ENCODE measurements around the gene LDLRAD2. TPM values are rescaled to one million over a fixed set of nuclear protein-coding genes. Genes with fewer than 3 reads are reported as not detected.

Gene LDLRAD2
- total and polyA plus RNA-seq, 2 of the 4 experiments (the other 2 are of a cell fraction) = 0.05 TPM; not detected in 1

- Histone ChIP-seq H2AK9ac (replicated peaks; ENCODE audit: low read depth, low read length, poor library complexity) (no peak overlapping the region), H3K4me2 (ENCODE audit: low read depth, low read length) (no peak overlapping the region), H3K27me3 (ENCODE audit: control insufficient read depth, insufficient read depth, low read length) (no peaks in the 10 kb centered on the region), H2AFZ (replicated peaks; ENCODE audit: low read length, poor library complexity) (no peak overlapping the region), H4K91ac (ENCODE audit: insufficient read depth, low read depth, low read length) (no peak overlapping the region), H3K79me1 (ENCODE audit: low read depth in 1 of 2, low read length in 2 of 2) (peaks cover 52 to 89% of the 10 kb centered on the region in 2 experiments), H3K18ac (ENCODE audit: low read depth, low read length) (no peak overlapping the region), H3K4ac (ENCODE audit: low read depth, low read length) (0 out of 2 replicates have a peak overlapping the region, but pooled peaks have one; percentile 7), H4K8ac (ENCODE audit: low read depth in 2 of 2, low read length in 2 of 2) (no peak overlapping the region), H3K23ac (ENCODE audit: low read depth, low read length) (0 out of 2 replicates have a peak overlapping the region, but pooled peaks have one; percentile 10), H3K4me3 (ENCODE audit: insufficient read depth, low read depth, low read length) (no peak overlapping the region), H3K36me3 (ENCODE audit: control insufficient read depth, insufficient read depth, low read length) (no peaks in the 10 kb centered on the region), H3K14ac (replicated peaks; ENCODE audit: low read depth, low read length) (no peak overlapping the region), H3K9me1 (ENCODE audit: insufficient read depth, low read length) (peaks cover 27% of the 10 kb centered on the region), H4K20me1 (ENCODE audit: insufficient read depth, low read length) (peaks cover 91% of the 10 kb centered on the region), H3K56ac (ENCODE audit: extremely low read depth, insufficient read depth, low read length) (no peak overlapping the region), H3K9ac (ENCODE audit: low read depth, low read length) (no peak overlapping the region), H3K4me1 (ENCODE audit: control insufficient read depth, insufficient read depth, low read length) (peaks cover 12% of the 10 kb centered on the region), H3K9me3 (ENCODE audit: control insufficient read depth, insufficient read depth, low read length) (no peaks in the 10 kb centered on the region), H2AK5ac (ENCODE audit: low read depth, low read length) (peak overlapping the region; percentile 78; the same call in 1 of the 2 replicates), H3K27ac (ENCODE audit: insufficient read depth, low read length) (no peak overlapping the region; the same call in 1 of the 2 replicates), H2BK20ac (ENCODE audit: low read depth, low read length) (peak overlapping the region; percentile 44; the same call in 1 of the 2 replicates), H2BK15ac (ENCODE audit: low read depth, low read length) (no peak overlapping the region), H4K5ac (ENCODE audit: low read depth, low read length) (no peak overlapping the region), H2BK120ac (ENCODE audit: low read depth, low read length) (no peak overlapping the region), H2BK5ac (ENCODE audit: low read depth, low read length, poor library complexity, severe bottlenecking) (no peak overlapping the region)
- DNase-seq (no peak), ATAC-seq (ENCODE audit: low read depth) (no peak)
- no peak for TF ChIP-seq MAFK (IDR thresholded peaks at IDR 0.05; ENCODE audit: low read depth, low read length)
- TF ChIP-seq RCOR1 (IDR thresholded peaks at IDR 0.05; ENCODE audit: insufficient replicate concordance, low read length) = no peak
- TF ChIP-seq CEBPB (IDR thresholded peaks at IDR 0.05; ENCODE audit: low read depth, low read length) = no peak
- no peak for TF ChIP-seq RAD21 (IDR thresholded peaks at IDR 0.05; ENCODE audit: low read length)
- no peak for TF ChIP-seq SMC3 (IDR thresholded peaks at IDR 0.05; ENCODE audit: low read depth, low read length)
- TF ChIP-seq BHLHE40 (IDR thresholded peaks at IDR 0.05; ENCODE audit: low read depth, low read length) = no peak
- no peak for TF ChIP-seq USF2 (IDR thresholded peaks at IDR 0.05; ENCODE audit: low read depth, low read length)
- TF ChIP-seq MXI1 (IDR thresholded peaks at IDR 0.05; ENCODE audit: borderline replicate concordance, low read depth, low read length) = no peak
- no peak for TF ChIP-seq MAZ (IDR thresholded peaks at IDR 0.05; ENCODE audit: borderline replicate concordance, low read depth, low read length)
- TF ChIP-seq CHD1 (IDR thresholded peaks at IDR 0.05; ENCODE audit: low read depth, low read length) = no peak
- no peak for TF ChIP-seq POLR2A (IDR thresholded peaks at IDR 0.05; ENCODE audit: low read depth, low read length)
- ChIA-PET CTCF (no interaction called here), POLR2A (ENCODE audit: unreplicated experiment) (no interaction called here)
- dilution Hi-C loops (cut with HindIII; ENCODE audit: low sequenced_read_pairs, unreplicated experiment) = no loop called here
- intact Hi-C loops (cut with micrococcal nuclease) = no loop called here
- 100% methylated on average over 1 of the region's 7 CpGs; no CpG with 5 or more reads in 1 of the 2 experiments for WGBS, 2 experiments (ENCODE audit: extremely low coverage in 2 of 2, insufficient read length in 1 of 2)
- in situ Hi-C loops (cut with MboI; ENCODE audit: low sequenced_read_pairs) = no loop called here
- BruUV-seq (replicated peaks) = no TSS peak
Observed at GRCh38 chr1:21763694-21764419, 48.2 kb upstream of the LDLRAD2 start.

Data from IMR-90 (cell line).